HG03460 (cell line): ENCODE results near the gene ZNF827.

Experiments used
- ATAC-seq: cut with Tn5 transposase; IDR thresholded peaks from one replicate; pipeline ENCODE4 v1.9.1; 2021; ENCODE audit not compliant: unreplicated experiment

Gene ZNF827

DNA sequence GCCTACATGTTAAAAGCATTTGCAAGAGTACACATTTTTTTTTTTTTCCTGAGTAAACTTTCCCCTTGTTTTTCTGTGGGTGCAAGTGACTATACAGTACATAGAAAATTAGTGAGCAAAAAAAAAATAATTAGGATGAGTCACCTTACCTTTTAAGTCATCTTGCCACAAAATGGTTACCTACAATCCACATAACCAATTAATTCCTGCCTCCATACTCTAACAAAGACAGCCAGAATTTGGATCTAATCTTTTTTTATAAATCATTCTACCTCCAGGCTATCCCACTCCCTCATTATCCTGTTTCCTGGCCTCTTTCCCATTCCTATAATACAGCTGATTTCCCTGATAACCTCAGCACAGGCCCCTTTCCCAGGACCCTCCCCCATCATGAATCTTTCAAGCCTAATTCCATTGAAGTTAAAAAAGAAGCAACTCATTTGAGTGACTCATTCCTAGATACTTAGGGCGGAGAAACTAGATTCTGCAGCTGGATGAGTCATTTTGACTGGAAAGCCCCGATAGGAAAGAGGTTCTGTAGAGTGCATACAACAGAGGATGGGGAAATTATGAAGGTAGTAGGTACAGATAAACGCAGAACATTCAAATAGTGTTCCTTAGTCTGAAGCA, 130.5 kb downstream of the ZNF827 start:
- peak; percentile 67 for ATAC-seq

DNA sequence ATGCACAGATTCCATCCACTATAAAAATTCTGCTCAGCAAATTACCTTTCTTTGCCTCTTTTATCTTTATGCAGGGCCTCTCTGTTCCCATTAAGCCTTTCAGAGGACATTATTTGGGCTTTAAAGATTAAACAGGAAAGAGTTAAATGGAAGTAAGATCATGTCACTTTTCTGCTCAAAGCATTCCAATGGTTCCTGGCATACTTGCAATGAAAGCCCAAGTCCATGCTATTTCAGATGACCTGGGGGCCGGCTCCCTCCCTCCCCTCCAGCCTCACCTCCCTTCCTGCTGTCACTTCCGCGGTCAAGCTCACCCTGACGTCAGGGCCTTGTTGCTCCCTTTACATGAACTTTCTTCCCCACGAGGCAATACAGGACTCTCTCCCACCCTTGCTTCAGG, 133.1 kb downstream of the ZNF827 start:
- no peak for ATAC-seq

DNA sequence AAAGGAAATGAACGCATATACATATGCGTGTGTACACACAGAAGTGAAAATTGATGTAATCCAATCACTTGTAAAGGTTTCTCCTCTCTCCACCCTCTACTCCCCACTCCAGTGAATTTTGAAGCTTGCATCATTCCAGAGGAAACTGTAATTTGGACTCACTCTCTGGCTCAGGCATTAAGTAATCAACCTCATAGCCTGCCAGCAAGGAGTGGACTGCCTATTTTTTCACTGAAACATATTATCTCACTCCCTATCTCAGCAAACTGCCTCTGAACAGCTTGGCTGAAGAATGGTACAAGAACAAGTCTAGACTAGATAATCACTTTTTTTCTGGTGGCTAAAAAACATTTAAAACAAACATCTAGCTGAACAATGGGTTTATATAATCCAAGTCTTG, 134.5 kb downstream of the ZNF827 start:
- ATAC-seq, result no peak

DNA sequence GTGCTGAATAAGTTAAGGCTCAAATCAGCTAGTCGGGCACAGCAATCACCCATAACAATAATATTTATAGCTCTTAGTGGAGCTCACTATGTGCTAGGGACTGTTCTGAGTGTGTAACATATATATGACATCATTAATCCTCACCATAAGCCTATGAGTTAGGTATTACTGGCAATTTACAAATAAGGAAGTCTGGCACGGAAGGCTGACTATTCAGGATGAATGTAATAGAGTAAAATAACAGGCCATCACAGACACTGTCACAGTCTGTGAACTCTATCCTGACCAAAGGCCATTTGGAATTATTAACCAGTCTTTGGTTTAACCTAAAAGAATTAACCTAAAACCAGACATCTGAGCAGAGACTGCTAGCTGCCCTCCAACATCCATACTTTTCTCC, 139.4 kb downstream of the ZNF827 start:
- no peak for ATAC-seq

DNA sequence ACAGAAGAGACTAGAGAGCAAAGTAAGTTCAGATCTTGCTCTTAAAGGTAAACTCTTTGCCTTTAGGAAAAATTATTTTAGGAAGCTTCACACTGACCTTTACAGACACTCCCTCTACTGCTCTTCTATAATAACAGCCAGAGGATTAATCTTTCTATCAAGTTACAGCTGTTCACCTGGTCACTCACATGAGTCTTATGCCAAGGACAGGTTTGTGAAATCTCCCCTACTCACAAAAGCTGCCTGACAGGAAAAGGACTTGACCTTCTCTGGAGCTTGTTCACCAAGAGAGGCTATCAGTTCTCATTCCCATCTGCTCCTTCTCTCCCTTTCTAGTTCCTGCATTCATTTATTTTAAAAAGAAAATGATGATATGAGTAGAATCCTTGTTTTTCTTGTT, 141.3 kb downstream of the ZNF827 start:
- ATAC-seq, result no peak

DNA sequence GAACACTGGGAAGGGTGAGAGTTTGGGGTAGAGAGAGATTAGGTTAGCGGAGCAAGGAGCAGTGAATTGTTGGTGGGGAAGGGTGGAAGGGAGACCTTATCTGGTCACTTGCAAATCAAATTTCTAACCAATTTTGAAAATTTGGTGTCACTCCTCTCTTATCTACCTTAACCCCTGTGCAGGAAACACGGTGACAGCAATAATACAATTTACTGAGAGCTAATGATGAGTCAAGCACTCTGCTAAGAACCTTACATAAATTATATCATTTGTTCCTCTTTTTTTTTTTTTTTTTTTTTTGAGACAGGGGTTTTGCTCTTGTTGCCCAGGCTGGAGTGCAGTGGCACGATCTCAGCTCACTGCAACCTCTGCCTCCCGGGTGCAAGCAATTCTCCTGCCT, 142.3 kb downstream of the ZNF827 start:
- ATAC-seq, result no peak

DNA sequence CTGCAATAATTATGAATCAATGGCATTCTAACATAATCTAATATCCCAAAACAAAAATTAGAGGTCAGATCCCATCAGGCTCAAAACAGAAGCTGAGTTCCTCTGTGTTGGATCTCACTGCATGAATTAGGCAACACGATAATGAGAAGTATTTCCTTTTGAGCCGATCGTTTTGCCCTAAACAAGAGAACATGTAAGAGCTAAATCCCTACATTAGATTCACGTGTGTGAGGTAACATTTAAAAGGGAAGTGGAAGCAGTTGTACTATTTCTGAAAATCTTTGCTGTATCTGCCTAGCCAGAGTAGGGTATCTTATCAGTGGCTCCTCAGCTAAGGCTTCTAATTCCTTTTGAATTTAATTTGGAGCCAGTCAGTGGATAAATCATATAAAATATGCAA, 143.1 kb downstream of the ZNF827 start:
- ATAC-seq, result no peak

DNA sequence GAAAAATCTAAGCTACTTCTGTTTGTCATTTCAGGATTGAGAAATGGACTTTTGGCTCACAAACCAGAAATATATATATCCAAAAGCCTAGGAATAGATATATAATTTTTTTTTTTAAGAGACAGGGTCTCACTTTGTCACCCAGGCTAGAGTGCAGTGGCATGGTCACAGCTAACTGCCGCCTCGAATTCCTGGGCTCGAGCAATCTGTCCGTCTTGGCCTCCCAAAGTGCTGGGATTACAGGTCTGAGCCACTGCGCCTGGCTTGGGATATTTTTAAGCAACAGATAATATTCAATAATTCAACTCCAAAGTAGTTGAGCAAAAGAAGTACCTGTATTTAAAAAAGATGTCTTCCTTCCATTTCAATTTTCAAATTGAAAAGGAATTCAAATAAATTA, 146.2 kb downstream of the ZNF827 start:
- ATAC-seq, result no peak

DNA sequence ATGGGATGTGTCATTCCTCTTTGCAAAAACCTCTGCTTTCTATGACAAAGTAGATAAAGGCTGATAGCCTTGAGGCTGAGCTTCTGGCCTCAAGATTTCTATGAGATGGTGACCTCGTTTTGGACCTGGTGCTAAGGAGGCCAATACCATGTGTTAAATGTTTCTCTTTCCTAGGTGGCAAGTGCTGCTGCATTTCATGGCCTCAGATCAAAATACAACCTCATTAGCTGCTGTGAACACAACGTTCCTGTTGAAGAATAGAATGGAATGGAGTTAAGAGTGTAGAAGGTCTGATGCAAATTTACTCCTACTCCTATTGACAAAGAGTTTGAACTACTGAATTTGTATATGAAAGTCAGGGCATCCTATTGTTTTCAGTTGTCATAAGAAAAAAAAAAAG, 146.6 kb downstream of the ZNF827 start:
- no peak for ATAC-seq

DNA sequence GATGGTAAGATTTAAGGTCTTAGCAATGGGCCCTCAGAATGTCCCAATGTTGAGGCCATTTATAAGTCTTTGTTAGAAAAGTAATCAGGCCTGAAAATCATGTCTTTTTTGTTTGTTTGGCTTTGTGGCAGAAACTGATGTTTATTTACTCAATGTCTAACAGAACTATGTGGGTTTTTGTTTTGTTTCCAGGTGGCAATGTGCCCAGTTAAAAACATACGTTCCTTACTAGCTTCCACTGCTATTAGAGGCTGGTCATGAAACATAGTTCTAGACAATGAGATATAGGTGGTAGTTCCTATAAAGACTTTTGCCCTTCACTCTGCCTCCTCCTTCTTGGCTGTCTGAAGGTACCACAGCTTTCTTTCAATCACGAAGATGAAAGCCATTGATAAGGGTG, 149.9 kb downstream of the ZNF827 start:
- ATAC-seq, result no peak

DNA sequence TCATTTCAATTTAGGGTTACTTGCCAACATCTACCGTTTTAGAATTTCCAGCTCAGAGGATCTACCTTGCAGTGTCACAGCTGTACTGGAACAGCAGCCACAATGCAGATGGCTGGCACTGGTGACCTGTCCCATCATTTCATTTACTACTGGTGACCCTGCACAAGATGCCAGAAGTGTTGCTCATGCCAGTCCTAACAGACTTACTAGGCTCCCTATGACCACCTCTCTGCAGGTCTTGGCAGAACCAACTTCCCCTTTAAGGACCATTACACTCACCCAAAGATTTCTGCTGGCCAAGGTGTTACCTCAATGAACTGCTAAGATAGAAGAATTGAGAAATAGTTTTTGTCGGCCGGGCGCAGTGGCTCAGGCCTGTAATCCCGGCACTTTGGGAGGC, 151.8 kb downstream of the ZNF827 start:
- ATAC-seq, result no peak

DNA sequence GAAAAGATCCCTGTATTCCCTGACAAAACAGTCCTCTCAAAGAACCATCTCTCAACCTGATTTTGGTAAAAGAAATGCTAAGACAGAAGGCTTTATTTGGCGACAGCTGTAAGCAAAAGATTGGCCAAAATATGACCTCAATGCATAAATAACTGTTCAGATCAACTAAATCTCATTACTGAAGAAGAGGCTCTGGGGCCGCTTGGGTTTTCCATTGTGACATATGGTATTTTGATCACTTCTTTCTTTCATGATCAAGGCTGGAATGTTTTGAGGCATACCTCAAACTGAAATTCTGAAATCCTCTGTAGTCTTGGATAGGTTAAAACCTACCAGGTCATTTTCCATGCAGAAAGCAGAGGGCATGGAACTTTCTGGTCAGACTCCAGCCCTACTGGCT, 152.4 kb downstream of the ZNF827 start:
- no peak for ATAC-seq

DNA sequence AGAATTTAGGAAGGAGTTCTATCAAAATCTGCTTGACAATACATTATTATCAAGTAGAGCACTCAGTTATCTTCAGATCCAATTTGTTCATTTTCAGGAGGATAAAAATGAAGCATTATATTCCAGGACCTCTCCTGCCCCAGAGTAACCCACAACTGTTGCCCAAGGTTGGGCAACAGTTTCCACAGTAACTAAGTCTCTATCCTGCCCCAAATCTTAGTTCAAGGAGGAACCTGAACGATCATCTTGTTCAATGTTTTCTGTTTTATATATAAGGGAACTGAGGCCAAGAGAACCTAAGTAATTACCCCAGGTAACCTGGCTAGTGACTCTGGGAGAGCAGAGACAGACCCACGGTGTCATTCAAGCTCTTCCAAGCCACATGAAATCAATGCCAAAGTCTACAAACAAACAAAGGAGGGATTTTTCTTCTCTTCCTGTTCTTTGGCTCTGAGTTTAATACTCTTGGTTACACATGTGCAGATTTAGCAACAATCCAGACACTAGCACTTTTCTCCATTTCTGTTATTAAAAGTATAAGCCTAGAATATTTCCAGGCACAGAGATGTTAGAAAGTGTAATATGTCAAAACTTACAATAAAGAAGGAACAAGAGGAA, 153.1 kb downstream of the ZNF827 start:
- ATAC-seq, result no peak

DNA sequence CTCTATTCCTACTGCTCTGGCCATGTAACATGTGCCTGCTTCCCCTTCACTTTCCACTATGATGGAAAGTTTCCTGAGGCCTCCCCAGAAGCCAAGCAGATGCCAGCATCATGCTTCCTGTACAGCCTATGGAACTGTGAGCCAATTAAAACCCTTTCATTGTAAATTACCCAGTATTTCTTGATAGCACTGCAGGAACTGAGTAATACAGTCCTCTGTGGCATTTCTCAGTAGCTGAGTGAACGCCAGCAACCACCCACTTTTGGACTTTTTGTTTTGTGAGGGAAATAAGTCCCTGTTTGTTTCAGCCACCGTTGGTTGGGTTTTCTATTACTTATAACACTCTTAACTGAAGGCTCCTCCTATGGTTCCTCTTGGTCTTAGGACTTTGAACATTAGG, 154.6 kb downstream of the ZNF827 start:
- ATAC-seq, result no peak

DNA sequence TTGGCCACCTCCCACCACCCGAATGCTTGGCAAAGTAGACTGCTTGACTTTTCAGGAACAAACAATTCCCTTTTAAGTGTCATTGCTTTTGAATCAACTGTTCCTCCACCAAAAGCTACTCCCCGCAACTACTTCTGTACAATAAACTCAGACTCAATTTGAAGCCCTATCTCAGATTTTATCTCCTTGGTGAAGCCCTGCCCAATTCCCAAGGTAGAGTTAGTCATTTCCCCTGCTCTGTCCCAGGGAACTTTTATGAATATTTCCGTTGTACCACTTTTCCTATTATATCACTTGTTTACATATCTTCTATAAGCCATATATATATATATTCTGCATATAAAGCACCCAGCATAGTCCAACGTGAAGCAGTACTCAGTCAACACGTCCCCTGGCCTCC, 155.9 kb downstream of the ZNF827 start:
- no peak for ATAC-seq

DNA sequence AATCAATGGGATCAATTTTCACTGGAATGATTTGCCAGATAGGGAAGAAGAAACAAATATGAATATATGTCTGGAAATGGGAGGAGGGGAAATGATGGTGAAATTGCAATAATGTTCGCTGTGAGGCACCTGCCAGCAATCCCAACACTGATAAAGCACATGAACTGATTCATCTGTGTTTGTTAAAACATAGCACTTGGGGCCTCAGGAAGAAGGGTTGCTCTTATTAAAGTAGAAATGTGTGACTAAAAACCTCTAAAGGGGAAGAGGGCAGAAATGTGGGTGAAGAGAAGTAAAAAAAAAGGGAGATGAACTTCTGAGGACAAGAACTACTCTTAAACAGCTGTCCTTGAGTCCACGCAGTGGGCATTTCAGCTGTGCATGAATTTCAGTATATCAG, 157.3 kb downstream of the ZNF827 start:
- no peak for ATAC-seq

DNA sequence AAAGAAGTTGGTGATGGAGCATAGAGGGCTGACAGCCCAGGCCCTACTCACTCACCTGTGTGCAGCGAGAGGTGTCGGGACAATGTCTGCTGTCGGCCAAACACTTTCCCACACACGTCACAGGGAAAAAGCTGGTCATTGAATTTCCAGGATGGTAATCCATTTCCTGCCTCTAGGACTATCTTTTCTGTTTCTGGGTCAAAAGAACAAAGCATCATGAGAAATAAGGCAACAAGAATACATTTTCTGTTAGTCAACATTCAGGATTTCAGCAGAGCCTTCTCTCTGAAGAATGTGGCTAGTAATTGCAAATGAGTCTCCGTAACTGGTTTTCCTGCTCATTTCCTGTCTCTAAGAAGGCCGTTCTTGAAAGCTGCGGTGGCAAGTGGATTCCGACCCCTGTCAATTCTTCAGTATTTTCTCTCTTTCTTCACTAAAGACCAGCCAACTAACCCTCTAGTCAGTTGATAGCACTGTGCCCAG, 159.3 kb downstream of the ZNF827 start:
- ATAC-seq, result no peak

DNA sequence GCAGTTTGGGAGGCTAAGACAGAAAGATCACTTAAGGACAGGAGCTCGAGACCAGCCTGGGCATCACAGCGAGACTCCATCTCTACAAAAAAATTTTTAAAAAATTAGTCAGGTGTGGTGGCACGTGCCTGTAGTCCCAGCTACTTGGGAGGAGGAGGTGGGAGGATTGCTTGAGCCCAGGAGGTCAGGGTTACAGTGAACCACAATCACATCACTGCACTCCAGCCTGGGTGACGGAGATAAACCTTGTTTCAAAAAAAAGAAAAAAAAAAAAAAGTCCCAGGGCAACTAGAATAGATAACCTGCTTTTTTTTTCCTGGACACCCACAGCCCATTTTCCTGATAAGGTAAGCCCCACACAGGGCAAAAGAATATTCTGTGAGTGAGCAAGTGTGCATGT, 162.4 kb downstream of the ZNF827 start:
- ATAC-seq, result no peak

DNA sequence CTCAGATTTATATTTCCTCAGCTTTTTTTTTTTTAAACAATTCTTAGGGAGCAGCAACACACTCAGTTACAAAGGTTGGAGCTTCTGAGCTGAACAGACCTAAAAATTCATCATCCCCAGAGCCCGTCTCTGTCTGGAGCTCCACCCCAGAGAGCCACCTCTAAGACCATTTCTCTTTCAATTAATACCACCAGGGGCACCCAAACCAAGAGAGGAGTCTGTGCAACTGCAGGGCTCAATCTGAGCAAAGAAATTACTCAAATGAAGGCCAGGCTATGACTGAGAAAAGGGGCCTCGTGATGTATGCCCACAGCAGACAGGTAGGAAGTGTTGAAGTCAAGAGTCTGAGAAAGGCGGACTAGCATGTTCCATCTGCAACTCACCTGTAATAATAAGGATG, 163.2 kb downstream of the ZNF827 start:
- no peak for ATAC-seq

DNA sequence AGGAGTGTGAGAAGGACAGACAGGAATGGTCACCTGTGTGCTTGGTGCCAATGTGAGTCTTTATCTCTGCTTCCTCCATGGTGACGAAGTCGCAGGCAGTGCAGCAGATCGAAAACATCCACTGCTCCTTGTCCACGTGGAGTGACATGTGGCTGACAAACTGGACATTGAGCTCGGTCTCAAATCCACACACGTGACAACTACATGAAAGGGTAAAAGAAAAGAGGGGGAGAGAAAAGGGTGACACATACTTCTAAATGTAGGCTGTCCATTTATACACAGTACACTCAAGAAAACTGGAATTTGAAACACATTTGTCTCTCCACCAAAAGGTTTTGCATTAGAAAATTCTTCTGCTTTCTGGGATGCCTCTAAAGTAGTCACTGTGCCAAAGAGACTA, 164.2 kb downstream of the ZNF827 start:
- no peak for ATAC-seq

DNA sequence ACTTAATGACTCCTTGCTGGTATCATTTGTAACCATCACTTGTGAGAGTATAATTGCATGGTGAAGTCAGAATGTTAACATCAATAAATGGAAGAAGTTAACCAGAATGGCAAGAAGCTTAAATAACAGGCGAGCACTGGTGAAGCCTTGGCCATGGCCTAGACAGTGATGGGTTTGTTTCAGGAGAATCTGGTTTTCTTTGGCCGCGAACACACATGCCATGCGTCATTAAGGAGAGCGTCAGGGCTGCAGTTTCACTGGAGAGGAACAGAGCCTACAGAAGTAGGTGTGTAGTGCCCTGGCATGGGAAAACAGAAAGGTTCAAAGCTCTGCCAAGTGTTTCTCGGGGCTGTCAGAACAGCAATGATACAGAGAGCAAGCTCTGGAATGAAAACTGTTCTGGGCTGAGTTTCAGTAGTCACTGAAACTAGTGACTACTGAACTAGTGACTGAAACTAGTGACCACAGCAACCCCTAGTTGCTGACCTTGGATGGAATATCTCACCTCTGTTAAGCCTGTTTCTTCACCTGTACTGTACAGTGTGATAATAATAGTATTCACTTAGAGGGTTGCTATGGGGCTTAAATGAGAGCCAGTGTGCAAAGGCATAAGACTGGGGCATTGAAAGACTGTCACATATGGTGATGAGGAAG, 164.9 kb downstream of the ZNF827 start:
- ATAC-seq, result peak; percentile 87

DNA sequence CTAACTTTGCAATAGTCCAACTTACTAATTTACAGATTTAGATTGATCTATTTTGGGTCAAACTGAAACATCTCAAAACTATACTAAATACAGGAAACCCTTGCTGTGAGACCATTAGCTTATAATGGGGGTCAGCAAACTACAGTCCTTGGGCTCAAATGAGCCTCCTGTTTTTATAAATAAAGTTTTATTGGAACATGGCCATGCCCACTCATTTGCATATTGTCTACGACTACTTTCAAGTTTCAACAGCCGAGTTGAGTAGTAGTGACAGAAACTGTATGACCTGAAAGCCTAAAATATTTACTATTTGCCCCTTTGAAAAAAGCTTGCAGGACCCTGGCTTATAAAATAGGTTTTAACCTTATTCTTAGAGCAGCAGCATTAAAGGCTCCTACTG, 166.3 kb downstream of the ZNF827 start:
- ATAC-seq, result no peak

DNA sequence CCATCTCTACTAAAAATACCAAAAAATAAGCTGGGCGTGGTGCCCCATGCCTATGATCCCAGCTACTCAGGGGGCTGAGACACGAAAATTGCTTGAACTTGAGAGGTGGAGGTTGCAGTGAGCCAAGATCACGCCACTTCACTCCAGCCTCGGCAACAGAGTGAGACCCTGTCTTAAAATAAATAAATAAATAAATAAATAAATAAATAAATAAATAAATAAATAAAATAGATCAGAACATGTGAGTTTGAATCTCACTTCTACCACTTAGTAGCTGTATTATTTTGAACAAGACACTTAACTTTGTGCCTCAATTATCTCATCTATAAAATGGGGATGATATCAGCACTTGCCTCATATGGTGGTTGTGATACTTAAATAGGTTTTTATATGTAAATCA, 168.5 kb downstream of the ZNF827 start:
- no peak for ATAC-seq
